ENCODE measurements around the gene CEP43.

Gene CEP43

DNA sequence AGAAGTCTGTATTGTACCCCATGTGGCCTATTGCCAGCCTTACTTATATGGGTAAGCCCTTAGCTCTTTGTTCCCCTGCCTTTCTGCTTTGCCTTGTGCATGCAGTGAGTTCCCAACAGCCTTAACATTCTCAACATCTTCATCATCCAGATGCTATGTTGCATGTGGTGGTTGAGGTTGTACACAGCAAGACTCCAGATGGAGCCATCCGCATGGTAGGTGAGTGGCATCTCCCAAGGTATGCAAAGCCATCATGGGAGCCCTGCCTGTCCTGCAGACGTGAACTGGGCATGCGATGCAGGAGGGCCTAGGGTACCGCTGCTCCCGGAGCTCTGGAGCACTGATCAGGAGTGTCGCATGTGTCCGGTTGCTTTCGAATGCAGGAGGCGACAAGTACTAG lies 16.1 kb downstream of the CEP43 start:
- H3K4me1 ChIP-seq (ENCODE audit: control insufficient read depth, insufficient read depth, low read length), result no peaks in the 10 kb centered on the region
- H3K9me3 ChIP-seq (ENCODE audit: control insufficient read depth, insufficient read depth, low read depth, low read length), result no peaks in the 10 kb centered on the region
- H3K27ac ChIP-seq (ENCODE audit: low read depth, low read length), result no peak overlapping the region
- no peaks in the 10 kb centered on the region for H3K27me3 ChIP-seq (ENCODE audit: control insufficient read depth, insufficient read depth, low read length)
- H3K36me3 ChIP-seq (ENCODE audit: control insufficient read depth, insufficient read depth, low read length), result peaks cover 82% of the 10 kb centered on the region
- H3K4me3 ChIP-seq (ENCODE audit: low read depth, low read length), result no peak overlapping the region
- H3K9ac ChIP-seq (ENCODE audit: low read length), result no peak overlapping the region

DNA sequence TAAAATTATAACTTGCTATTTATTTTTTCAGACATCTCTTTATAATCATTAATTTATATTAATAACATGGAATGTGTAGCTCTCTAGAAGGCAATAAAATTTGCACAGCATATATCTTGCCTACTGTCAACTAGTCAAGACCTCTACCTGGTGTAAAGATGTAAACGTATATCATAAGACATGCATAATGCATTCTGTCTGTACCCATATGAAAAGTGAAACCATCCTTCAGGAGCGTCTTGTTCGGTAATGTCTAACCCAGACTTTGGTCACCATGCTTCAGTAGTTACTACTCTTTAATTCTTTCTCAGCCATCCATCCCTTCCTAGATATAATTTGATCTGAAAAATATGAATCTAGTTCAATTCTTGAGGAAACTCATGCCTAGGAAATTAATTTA lies 21.0 kb downstream of the CEP43 start:
- H3K36me3 ChIP-seq (ENCODE audit: control insufficient read depth, insufficient read depth, low read length), result peaks cover 75% of the 10 kb centered on the region
- H3K9me3 ChIP-seq (ENCODE audit: control insufficient read depth, insufficient read depth, low read depth, low read length), result no peaks in the 10 kb centered on the region
- no peaks in the 10 kb centered on the region for H3K27me3 ChIP-seq (ENCODE audit: control insufficient read depth, insufficient read depth, low read length)
- no peak overlapping the region for H3K9ac ChIP-seq (ENCODE audit: low read length)
- H3K27ac ChIP-seq (ENCODE audit: low read depth, low read length), result no peak overlapping the region
- no peak overlapping the region for H3K4me3 ChIP-seq (ENCODE audit: low read depth, low read length)
- no peaks in the 10 kb centered on the region for H3K4me1 ChIP-seq (ENCODE audit: control insufficient read depth, insufficient read depth, low read length)

DNA sequence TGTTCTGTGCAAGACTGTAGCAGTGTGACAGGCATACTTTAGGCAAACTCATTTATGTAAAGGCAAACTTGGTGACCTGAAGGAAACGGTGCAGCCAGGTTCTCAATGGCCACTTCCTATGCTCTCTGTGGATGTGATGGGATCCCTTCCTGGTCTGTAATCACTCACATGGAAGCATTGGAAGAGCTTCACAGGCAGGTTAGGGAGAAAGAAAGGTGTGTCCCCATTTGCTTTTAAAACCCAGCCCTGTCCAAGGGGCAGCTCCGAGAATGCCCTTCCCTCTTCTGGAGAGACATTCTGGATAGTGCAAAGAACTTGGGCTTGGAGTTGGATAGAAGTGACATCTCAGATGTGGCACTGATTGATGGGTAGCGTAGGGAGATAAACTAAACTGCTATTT lies 28.1 kb downstream of the CEP43 start:
- peaks cover 13% of the 10 kb centered on the region for H3K4me1 ChIP-seq (ENCODE audit: control insufficient read depth, insufficient read depth, low read length)
- H3K9me3 ChIP-seq (ENCODE audit: control insufficient read depth, insufficient read depth, low read depth, low read length), result no peaks in the 10 kb centered on the region
- H3K36me3 ChIP-seq (ENCODE audit: control insufficient read depth, insufficient read depth, low read length), result peaks cover 96% of the 10 kb centered on the region
- no peaks in the 10 kb centered on the region for H3K27me3 ChIP-seq (ENCODE audit: control insufficient read depth, insufficient read depth, low read length)
- H3K9ac ChIP-seq (ENCODE audit: low read length), result no peak overlapping the region
- no peak overlapping the region for H3K27ac ChIP-seq (ENCODE audit: low read depth, low read length)
- no peak overlapping the region for H3K4me3 ChIP-seq (ENCODE audit: low read depth, low read length)

DNA sequence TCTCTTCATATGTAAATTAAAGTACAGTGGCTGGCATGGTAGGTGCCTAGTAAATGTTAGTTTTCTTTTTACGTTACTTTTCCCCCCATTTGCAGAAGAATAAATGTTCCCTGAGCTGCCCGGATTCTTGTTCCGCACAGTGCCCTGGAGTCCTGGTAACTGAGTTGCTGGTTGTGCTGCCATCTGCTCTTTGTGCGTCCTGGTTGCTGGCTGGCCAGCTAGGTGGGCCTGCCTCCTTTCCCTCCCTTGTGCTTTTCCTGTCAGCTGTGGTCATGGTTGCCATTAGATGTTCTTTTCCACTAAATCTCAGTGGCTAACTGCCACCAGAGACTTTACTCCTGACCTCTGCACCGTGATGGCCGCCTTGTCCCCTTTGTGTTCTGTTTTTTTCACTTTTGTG lies 28.6 kb downstream of the CEP43 start:
- Histone ChIP-seq H3K9ac (ENCODE audit: low read length) (no peak overlapping the region), H3K9me3 (ENCODE audit: control insufficient read depth, insufficient read depth, low read depth, low read length) (no peaks in the 10 kb centered on the region), H3K4me1 (ENCODE audit: control insufficient read depth, insufficient read depth, low read length) (peaks cover 13% of the 10 kb centered on the region), H3K4me3 (ENCODE audit: low read depth, low read length) (no peak overlapping the region), H3K27me3 (ENCODE audit: control insufficient read depth, insufficient read depth, low read length) (no peaks in the 10 kb centered on the region), H3K27ac (ENCODE audit: low read depth, low read length) (no peak overlapping the region), H3K36me3 (ENCODE audit: control insufficient read depth, insufficient read depth, low read length) (peaks cover 97% of the 10 kb centered on the region)

DNA sequence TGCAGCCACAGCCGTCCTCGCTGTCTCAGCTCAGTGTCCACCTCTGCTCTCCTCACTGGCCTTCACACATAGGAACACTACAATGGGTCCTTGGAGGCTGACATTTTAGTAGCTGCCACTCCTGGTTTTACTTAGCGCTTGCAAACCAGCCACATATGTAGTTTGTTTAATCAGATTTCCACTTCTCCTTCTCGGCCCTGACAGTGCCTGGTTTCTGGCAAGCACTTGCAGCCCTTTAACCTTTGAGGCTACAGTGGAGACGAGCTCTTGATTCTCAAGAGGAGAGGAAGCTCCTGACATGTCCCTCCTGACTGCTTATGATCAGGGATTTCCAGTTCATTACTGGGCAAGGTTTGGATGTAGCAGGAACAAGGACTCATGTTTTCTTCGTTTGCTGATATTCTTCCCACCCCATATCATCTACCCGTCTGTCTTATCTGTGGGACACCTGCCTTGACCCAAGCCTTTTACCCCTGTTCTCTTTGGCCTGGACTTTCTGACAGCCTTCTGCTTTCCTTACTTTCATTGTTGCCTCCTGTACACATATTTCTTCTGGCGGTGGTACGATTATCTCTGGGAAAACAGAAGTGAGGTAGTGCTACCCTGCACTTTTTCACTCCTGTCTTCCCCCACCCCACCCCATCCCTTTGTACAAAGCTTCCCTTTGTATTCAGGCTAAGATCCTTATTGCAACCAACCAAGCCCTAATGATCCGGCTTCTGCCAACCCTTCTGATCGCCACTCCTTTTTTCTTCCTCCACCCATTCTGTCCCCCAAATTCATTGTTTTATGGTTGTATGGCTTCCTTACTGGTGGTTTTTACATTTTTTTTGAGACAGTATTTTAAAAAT lies 31.2 kb downstream of the CEP43 start:
- Histone ChIP-seq H3K9me3 (ENCODE audit: control insufficient read depth, insufficient read depth, low read depth, low read length) (no peaks in the 10 kb centered on the region), H3K4me3 (ENCODE audit: low read depth, low read length) (no peak overlapping the region), H3K9ac (ENCODE audit: low read length) (no peak overlapping the region), H3K27ac (ENCODE audit: low read depth, low read length) (no peak overlapping the region), H3K4me1 (ENCODE audit: control insufficient read depth, insufficient read depth, low read length) (peaks cover 13% of the 10 kb centered on the region), H3K36me3 (ENCODE audit: control insufficient read depth, insufficient read depth, low read length) (peaks cover 90% of the 10 kb centered on the region), H3K27me3 (ENCODE audit: control insufficient read depth, insufficient read depth, low read length) (no peaks in the 10 kb centered on the region)

DNA sequence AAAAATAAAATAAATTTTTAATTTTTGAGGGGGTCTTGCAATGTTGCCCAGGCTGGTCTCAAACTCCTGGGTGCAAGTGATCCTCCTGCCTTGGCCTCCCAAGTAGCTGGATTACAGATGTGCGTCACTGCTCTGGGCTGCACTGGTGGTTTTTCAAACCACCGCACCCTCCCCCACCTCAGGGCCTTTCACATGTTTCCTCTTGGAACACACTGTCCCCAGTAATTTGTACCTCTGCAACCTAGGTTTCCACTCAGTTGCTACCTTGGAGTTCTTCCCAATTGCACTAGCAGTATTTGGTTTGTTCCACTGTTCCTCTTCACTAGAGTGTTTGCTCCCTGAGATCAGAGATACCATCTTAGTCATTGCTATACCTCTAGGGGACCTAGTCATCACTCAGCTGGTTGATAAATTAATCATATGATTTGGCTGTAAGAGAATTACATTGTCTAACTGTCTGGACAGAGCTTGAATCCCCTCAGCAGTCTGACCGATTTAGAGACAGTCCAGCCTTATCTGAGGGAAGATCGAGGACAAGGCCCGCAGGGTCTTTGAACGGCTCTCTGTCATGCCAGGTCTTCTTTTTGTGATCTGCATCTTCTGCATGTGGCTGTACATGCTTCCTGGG lies 32.0 kb downstream of the CEP43 start:
- no peak overlapping the region for H3K27ac ChIP-seq (ENCODE audit: low read depth, low read length)
- no peak overlapping the region for H3K9ac ChIP-seq (ENCODE audit: low read length)
- H3K4me1 ChIP-seq (ENCODE audit: control insufficient read depth, insufficient read depth, low read length), result peaks cover 13% of the 10 kb centered on the region
- peaks cover 89% of the 10 kb centered on the region for H3K36me3 ChIP-seq (ENCODE audit: control insufficient read depth, insufficient read depth, low read length)
- no peaks in the 10 kb centered on the region for H3K27me3 ChIP-seq (ENCODE audit: control insufficient read depth, insufficient read depth, low read length)
- H3K9me3 ChIP-seq (ENCODE audit: control insufficient read depth, insufficient read depth, low read depth, low read length), result no peaks in the 10 kb centered on the region
- no peak overlapping the region for H3K4me3 ChIP-seq (ENCODE audit: low read depth, low read length)

DNA sequence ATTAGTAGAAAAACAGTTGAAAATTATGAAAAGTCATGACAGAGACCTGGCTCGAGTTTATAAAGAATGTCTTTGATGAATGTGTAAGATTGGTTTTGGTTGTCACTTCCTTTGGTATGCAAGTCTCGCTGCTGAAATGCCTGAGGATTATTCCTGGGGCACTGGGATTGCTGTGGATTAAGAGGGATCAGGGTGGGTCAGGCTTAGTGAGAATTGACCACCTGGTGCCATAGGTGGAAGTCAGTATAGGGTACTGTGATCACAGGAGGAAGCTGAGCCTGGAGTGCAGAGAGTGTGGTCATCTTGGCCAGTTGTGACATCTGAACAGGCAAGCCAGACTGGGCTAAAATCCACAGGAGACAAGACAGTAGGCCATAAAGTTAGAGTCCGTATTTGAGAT lies 34.9 kb downstream of the CEP43 start:
- Histone ChIP-seq H3K36me3 (ENCODE audit: control insufficient read depth, insufficient read depth, low read length) (peaks cover 87% of the 10 kb centered on the region), H3K9ac (ENCODE audit: low read length) (no peak overlapping the region)

DNA sequence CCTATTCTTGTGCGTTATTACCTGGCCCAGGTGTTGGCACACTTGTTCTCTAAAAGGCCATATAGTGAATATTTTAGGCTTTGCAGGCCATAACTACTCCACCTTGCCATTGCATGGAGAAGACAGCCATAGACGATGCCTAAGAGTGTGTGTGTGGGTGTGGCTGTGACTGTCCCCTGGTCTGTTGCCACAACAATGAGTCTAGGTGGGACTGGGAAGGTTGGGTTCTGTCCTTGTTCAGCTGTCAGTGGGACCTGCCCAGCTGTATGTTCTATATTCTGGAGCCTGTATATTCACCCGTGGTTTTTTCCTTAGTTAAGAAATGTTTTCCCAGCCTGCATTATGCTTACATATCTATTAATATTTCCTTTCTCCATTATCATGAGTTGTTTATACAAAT lies 38.6 kb downstream of the CEP43 start:
- Histone ChIP-seq H3K27ac (ENCODE audit: low read depth, low read length) (no peak overlapping the region), H3K36me3 (ENCODE audit: control insufficient read depth, insufficient read depth, low read length) (peaks cover 75% of the 10 kb centered on the region), H3K4me3 (ENCODE audit: low read depth, low read length) (no peak overlapping the region), H3K27me3 (ENCODE audit: control insufficient read depth, insufficient read depth, low read length) (no peaks in the 10 kb centered on the region), H3K9ac (ENCODE audit: low read length) (no peak overlapping the region), H3K9me3 (ENCODE audit: control insufficient read depth, insufficient read depth, low read depth, low read length) (no peaks in the 10 kb centered on the region), H3K4me1 (ENCODE audit: control insufficient read depth, insufficient read depth, low read length) (no peaks in the 10 kb centered on the region)

More for the DNA sequence above, 34.9 kb downstream of the CEP43 start:
- Histone ChIP-seq H3K27me3 (ENCODE audit: control insufficient read depth, insufficient read depth, low read length) (no peaks in the 10 kb centered on the region), H3K4me1 (ENCODE audit: control insufficient read depth, insufficient read depth, low read length) (no peaks in the 10 kb centered on the region), H3K9me3 (ENCODE audit: control insufficient read depth, insufficient read depth, low read depth, low read length) (no peaks in the 10 kb centered on the region), H3K4me3 (ENCODE audit: low read depth, low read length) (no peak overlapping the region), H3K27ac (ENCODE audit: low read depth, low read length) (no peak overlapping the region)

DNA sequence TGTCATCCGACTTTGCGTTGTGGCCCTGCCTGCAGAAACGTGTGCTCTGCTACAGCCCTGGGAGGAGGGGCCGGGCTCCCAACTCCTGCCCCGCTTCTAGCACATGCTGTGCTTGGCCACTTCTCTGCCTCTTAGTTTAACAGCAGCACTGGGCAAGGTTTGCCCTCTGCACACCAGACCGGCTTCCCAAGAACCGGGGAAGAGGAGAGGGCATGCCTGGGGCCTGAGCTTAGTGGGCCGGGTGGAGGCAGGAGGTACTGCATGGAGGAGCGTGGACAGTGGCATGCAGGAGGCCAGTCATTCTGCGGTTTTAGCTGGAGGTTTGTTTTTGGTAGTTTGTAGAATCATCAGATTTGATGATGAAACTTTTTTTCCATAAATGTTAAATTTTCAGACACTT lies 45.5 kb downstream of the CEP43 start:
- Histone ChIP-seq H3K9ac (ENCODE audit: low read length) (no peak overlapping the region), H3K4me1 (ENCODE audit: control insufficient read depth, insufficient read depth, low read length) (no peaks in the 10 kb centered on the region), H3K27ac (ENCODE audit: low read depth, low read length) (0 out of 2 replicates have a peak overlapping the region, but pooled peaks have one; percentile 39), H3K4me3 (ENCODE audit: low read depth, low read length) (no peak overlapping the region), H3K9me3 (ENCODE audit: control insufficient read depth, insufficient read depth, low read depth, low read length) (no peaks in the 10 kb centered on the region), H3K27me3 (ENCODE audit: control insufficient read depth, insufficient read depth, low read length) (no peaks in the 10 kb centered on the region), H3K36me3 (ENCODE audit: control insufficient read depth, insufficient read depth, low read length) (peaks cover 18% of the 10 kb centered on the region)

DNA sequence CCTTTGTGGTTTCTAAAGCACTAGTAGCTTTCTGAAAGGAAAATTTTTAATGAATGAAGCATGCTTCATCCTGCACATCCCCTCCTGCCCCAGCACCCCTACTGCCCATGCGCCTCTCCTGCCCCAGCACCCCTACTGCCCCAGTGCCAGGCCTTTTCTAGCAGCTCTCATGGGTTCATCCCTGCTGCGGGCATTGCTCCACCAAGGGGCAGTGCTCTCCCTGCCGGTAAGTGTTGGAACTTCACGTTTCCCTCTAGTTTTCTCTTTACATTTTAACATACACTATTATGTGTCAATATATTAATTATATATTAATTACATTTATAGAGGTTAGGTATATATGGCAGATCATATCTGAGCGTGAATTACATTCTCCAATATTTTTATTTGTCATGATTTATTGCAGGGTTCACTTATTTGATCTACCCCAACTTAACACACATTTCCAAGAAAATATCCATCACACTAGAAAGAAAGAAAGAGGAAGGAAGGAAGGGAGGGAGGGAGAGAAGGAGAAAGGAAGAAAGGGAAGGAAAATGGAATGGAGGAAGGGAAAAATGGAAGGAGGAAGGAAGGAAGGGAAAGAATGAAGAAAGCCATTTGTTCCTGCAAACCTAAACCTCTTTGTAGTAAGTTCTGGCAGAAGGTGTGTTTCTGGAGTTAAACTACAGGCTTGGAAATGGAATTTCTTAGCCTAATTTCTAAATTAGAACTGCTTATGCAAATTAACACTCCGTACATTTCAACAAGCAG lies 46.8 kb downstream of the CEP43 start:
- no peaks in the 10 kb centered on the region for H3K9me3 ChIP-seq (ENCODE audit: control insufficient read depth, insufficient read depth, low read depth, low read length)
- no peak overlapping the region for H3K27ac ChIP-seq (ENCODE audit: low read depth, low read length)
- H3K4me3 ChIP-seq (ENCODE audit: low read depth, low read length), result no peak overlapping the region
- no peaks in the 10 kb centered on the region for H3K4me1 ChIP-seq (ENCODE audit: control insufficient read depth, insufficient read depth, low read length)
- H3K9ac ChIP-seq (ENCODE audit: low read length), result no peak overlapping the region
- H3K36me3 ChIP-seq (ENCODE audit: control insufficient read depth, insufficient read depth, low read length), result peaks cover 8% of the 10 kb centered on the region
- H3K27me3 ChIP-seq (ENCODE audit: control insufficient read depth, insufficient read depth, low read length), result no peaks in the 10 kb centered on the region
